GM12892 (cell line): Measurements from ENCODE around the gene SEPTIN5.

Source experiments
- POLR2A ChIP-seq: IDR thresholded peaks from 2 replicates; pipeline ENCODE4 v1.6.1; 2011; ENCODE audit warnings: low read depth, low read length, control low read depth
- POLR2AphosphoS5 ChIP-seq: IDR thresholded peaks from 2 replicates; pipeline ENCODE4 v1.6.1; 2011; ENCODE audit warnings: low read depth, low read length, control low read depth
- TAF1 ChIP-seq: IDR thresholded peaks from 2 replicates; pipeline ENCODE4 v1.6.1; 2011; ENCODE audit warnings: low read depth, mild to moderate bottlenecking, control low read depth, low read length, borderline replicate concordance

DNA sequence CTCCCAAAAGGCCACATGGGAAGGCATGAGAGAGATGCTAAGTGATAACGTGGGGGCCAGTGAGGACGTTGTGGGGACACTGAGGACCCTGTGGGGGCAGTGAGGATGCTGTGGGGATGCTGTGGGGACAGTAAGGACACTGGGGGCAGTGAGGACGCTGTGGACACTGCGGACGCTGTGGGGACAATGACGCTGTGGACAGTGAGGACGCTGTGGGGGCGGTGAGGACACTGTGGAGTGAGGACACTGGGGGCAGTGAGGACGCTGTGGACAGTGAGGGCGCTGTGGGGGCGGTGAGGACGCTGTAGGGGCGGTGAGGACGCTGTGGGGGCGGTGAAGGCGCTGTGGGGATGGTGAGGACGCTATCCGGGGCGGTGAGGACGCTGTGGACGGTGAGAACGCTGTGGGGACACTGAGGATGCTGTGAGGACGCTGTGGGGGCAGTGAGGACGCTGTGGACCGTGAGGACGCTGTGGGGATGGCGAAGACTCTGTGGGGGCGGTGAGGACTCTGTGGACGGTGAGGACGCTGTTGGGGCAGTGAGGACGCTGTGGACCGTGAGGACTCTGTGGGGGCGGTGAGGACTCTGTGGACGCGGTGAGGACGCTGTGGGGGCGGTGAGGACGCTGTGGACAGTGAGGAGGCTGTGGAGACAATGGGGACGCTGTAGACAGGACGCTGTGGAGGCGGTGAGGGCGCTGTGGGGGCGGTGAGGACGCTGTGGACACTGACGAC is 10.8 kb downstream of the SEPTIN5 start:
- TF ChIP-seq POLR2A (no peak), POLR2AphosphoS5 (no peak), TAF1 (no peak)
